Dendritic cell treated with granulocyte-macrophage colony-stimulating factor and Interleukin-4, amounts not matched to agents 40 ng/mL and 50 ng/mL, for 4 days (primary cell): ENCODE data around the gene ADGRB3.
"Not testable (repeated sequence)": the region's sequence is repeated elsewhere in the genome, so short reads cannot be mapped to it uniquely, and the experiment has no call there.

Source experiments
- H3K27ac Mint-ChIP-seq: one replicate; pipeline ENCODE4 v1.8.0; 2022; ENCODE audit warnings: mild to moderate bottlenecking, mixed read lengths
- H3K27me3 Mint-ChIP-seq: one replicate; pipeline ENCODE4 v1.8.0; 2022; ENCODE audit warnings: mild to moderate bottlenecking, mixed read lengths
- H3K36me3 Mint-ChIP-seq: one replicate; pipeline ENCODE4 v1.8.0; 2022; ENCODE audit warnings: low read depth, mixed read lengths
- H3K4me1 Mint-ChIP-seq: one replicate; pipeline ENCODE4 v1.8.0; 2022; ENCODE audit warnings: low read depth, mixed read lengths
- H3K4me3 Mint-ChIP-seq: one replicate; pipeline ENCODE4 v1.8.0; 2022; ENCODE audit warnings: mild to moderate bottlenecking, moderate library complexity, mixed read lengths
- H3K9me3 Mint-ChIP-seq: one replicate; pipeline ENCODE4 v1.8.0; 2022; ENCODE audit warnings: mixed read lengths
- intact Hi-C: fragments of 100-400 bp; cut with micrococcal nuclease; formaldehyde crosslinking; loops from one replicate; pipeline ENCODE4 v1.15.0; 2022

ADGRB3 gene

GRCh38 chr6:69121461-69122406 is 486.7 kb downstream of the ADGRB3 start:
- H3K36me3 Mint-ChIP-seq, H3K4me3 Mint-ChIP-seq, H3K27me3 Mint-ChIP-seq, H3K4me1 Mint-ChIP-seq, intact Hi-C loops, H3K27ac Mint-ChIP-seq: not testable (repeated sequence)
- H3K9me3 Mint-ChIP-seq = peaks cover 32% of the 10 kb centered on the region

GRCh38 chr6:69122407-69122773 is 487.3 kb downstream of the ADGRB3 start:
- Mint-ChIP-seq H3K27me3 (no peaks in the 10 kb centered on the region), H3K27ac (no peak overlapping the region), H3K36me3 (no peaks in the 10 kb centered on the region), H3K9me3 (peaks cover 32% of the 10 kb centered on the region), H3K4me1 (no peaks in the 10 kb centered on the region), H3K4me3 (no peak overlapping the region)
- intact Hi-C loops = no loop called here

GRCh38 chr6:69128411-69128810 is 493.3 kb downstream of the ADGRB3 start:
- H3K27me3 Mint-ChIP-seq = no peaks in the 10 kb centered on the region
- H3K4me3 Mint-ChIP-seq = no peak overlapping the region
- H3K9me3 Mint-ChIP-seq = peaks cover 11% of the 10 kb centered on the region
- no peak overlapping the region for H3K27ac Mint-ChIP-seq
- intact Hi-C loops = no loop called here
- H3K36me3 Mint-ChIP-seq = no peaks in the 10 kb centered on the region
- no peaks in the 10 kb centered on the region for H3K4me1 Mint-ChIP-seq

DNA sequence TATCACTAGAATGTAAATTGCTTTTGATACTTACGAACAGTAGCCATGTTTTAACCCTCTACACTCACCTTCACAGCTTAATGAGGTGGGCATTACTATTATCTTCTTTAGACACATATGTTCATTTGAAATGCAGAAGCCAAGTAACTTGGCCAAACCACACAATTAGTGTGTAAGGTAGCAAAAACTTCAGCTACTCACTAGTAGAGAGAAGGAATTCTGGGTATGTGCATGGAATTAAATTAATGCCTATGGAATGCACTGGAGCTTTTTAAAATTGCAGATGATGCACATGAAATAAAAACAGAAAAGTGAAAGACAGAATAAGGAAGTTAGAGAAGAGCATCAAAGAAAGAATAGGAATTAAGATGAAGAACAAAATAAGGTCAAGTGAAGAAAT is 494.0 kb downstream of the ADGRB3 start:
- no peaks in the 10 kb centered on the region for H3K27me3 Mint-ChIP-seq
- H3K36me3 Mint-ChIP-seq = no peaks in the 10 kb centered on the region
- H3K4me1 Mint-ChIP-seq = no peaks in the 10 kb centered on the region
- peaks cover 18% of the 10 kb centered on the region for H3K9me3 Mint-ChIP-seq
- no peak overlapping the region for H3K4me3 Mint-ChIP-seq
- intact Hi-C loops = no loop called here
- H3K27ac Mint-ChIP-seq = no peak overlapping the region

DNA sequence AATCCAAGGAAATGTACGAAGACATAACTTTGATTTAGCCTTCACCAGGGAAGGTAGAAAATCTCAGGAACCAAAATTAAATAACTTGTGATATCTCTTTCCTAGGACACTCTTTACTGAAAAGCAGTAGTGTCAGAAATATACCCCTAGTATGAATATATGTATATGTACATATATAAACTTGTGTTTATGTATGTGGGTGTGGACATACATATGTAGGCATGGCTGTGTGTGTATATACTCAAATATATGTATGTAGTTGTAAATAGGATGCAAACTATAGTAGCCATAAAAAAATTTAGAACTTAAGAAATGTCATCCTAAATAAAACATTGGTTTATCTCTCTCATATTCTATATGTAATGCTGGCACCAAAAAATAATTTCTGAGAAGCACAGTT is 500.8 kb downstream of the ADGRB3 start:
- Mint-ChIP-seq H3K36me3 (no peaks in the 10 kb centered on the region), H3K9me3 (peaks cover 22% of the 10 kb centered on the region), H3K27ac (no peak overlapping the region), H3K4me3 (no peak overlapping the region), H3K27me3 (no peaks in the 10 kb centered on the region), H3K4me1 (no peaks in the 10 kb centered on the region)
- intact Hi-C loops = no loop called here

DNA sequence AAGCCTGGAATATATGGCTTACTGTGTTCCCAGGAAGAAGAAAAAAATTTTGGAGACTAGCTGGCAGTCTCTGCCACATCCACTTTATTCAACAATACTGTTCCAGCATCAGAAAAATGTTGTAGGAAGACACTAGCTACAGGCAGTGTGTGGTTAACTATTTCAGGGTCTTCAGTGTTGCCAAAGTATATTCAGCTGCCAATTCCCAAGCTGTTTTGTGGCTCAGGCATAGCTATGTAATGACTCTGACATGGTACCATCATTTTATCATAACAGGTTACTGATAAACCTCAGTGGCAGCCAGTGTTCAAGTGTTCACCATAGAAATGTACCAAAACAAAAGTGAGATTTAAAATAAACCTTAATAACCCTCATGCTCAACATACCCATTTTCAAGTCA is 503.1 kb downstream of the ADGRB3 start:
- Mint-ChIP-seq H3K36me3 (no peaks in the 10 kb centered on the region), H3K27ac (no peak overlapping the region), H3K4me1 (no peaks in the 10 kb centered on the region), H3K27me3 (no peaks in the 10 kb centered on the region), H3K4me3 (no peak overlapping the region), H3K9me3 (peaks cover 21% of the 10 kb centered on the region)
- intact Hi-C loops = no loop called here

DNA sequence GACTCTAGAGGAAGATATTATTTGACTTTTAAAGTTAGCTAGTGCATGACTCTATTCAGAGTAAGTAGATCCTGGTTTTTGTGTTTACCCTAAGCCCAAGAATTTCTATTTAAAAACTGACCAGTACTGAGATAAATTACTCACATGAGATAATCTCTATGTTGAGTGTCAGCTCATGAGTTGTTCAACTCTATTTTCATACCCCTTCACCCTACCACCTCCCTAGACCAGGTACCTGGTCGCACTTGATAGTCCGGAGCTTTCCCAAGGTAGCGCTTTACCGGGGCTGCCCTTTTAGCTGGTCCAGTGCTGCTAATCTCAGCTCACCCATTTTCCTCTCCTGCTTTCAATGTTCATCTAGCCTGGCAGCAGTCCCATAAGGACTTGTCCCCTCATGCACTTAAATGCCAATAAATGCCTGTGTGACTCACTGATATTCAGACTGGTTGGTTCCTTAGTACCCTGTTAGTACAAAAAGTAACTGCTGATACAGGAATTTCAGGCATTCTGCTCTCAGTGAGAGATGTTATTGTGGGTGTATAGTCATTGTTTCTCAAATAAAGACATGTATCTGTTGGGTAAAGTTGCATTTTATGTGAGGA is 503.9 kb downstream of the ADGRB3 start:
- Mint-ChIP-seq H3K4me3 (no peak overlapping the region), H3K27me3 (no peaks in the 10 kb centered on the region), H3K9me3 (peaks cover 19% of the 10 kb centered on the region), H3K27ac (no peak overlapping the region), H3K4me1 (no peaks in the 10 kb centered on the region), H3K36me3 (no peaks in the 10 kb centered on the region)
- intact Hi-C loops = no loop called here

- Mint-ChIP-seq H3K4me1 (no peaks in the 10 kb centered on the region), H3K27ac (no peak overlapping the region), H3K36me3 (no peaks in the 10 kb centered on the region), H3K9me3 (peaks cover 59% of the 10 kb centered on the region), H3K4me3 (no peak overlapping the region), H3K27me3 (no peaks in the 10 kb centered on the region)
- intact Hi-C loops = no loop called here
Observed at GRCh38 chr6:69145062-69145461, 510.0 kb downstream of the ADGRB3 start.

- H3K27ac Mint-ChIP-seq = no peak overlapping the region
- no peak overlapping the region for H3K4me3 Mint-ChIP-seq
- H3K36me3 Mint-ChIP-seq = no peaks in the 10 kb centered on the region
- H3K9me3 Mint-ChIP-seq = peaks cover 53% of the 10 kb centered on the region
- intact Hi-C loops = no loop called here
- no peaks in the 10 kb centered on the region for H3K27me3 Mint-ChIP-seq
- no peaks in the 10 kb centered on the region for H3K4me1 Mint-ChIP-seq
Observed at GRCh38 chr6:69146385-69146784, 511.3 kb downstream of the ADGRB3 start.

GRCh38 chr6:69155467-69155866 is 520.4 kb downstream of the ADGRB3 start:
- intact Hi-C loops = no loop called here
- Mint-ChIP-seq H3K9me3 (peaks cover 11% of the 10 kb centered on the region), H3K27ac (no peak overlapping the region), H3K27me3 (no peaks in the 10 kb centered on the region), H3K4me1 (no peaks in the 10 kb centered on the region), H3K4me3 (no peak overlapping the region), H3K36me3 (no peaks in the 10 kb centered on the region)

GRCh38 chr6:69162811-69163210 is 527.7 kb downstream of the ADGRB3 start:
- Mint-ChIP-seq H3K27me3 (no peaks in the 10 kb centered on the region), H3K4me3 (no peak overlapping the region), H3K36me3 (no peaks in the 10 kb centered on the region), H3K9me3 (no peaks in the 10 kb centered on the region), H3K4me1 (no peaks in the 10 kb centered on the region), H3K27ac (no peak overlapping the region)
- intact Hi-C loops = no loop called here

DNA sequence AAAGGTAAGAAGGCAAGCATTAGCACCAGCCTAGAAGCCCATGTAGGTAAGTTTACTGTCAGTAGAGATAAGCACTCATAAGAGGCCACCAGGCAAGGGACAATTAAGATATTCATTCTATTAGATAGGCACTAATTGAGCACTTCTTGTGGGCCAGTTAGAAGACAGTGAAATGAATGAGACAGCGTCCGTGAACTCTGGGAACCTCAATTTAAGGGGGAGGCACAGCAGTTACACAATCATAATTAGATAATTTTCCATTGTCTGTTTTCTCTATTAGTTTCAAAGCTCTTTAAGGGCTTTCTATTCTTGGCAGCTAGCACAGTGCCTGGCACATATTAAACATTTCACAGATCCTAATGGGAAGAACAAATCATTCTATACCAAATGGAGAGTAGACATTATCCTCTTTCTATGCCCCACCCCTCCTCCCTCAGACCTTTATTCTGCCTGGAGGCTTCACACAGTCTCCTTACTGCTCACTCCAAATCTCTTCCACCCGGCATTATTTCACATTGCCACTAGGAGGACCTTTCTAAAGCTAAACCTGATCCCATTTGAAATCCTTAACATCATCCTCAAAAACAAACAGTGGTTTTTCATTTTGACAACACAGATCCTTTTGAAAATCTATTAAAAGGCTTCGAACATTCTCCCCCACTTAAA is 529.6 kb downstream of the ADGRB3 start:
- Mint-ChIP-seq H3K27ac (no peak overlapping the region), H3K9me3 (no peaks in the 10 kb centered on the region), H3K27me3 (no peaks in the 10 kb centered on the region), H3K4me3 (no peak overlapping the region), H3K4me1 (no peaks in the 10 kb centered on the region), H3K36me3 (no peaks in the 10 kb centered on the region)
- intact Hi-C loops = no loop called here

- Mint-ChIP-seq H3K36me3 (no peaks in the 10 kb centered on the region), H3K9me3 (peaks cover 11% of the 10 kb centered on the region), H3K4me1 (no peaks in the 10 kb centered on the region), H3K27me3 (no peaks in the 10 kb centered on the region), H3K4me3 (no peak overlapping the region), H3K27ac (no peak overlapping the region)
- intact Hi-C loops = no loop called here
Observed at GRCh38 chr6:69179681-69180080, 544.6 kb downstream of the ADGRB3 start.

DNA sequence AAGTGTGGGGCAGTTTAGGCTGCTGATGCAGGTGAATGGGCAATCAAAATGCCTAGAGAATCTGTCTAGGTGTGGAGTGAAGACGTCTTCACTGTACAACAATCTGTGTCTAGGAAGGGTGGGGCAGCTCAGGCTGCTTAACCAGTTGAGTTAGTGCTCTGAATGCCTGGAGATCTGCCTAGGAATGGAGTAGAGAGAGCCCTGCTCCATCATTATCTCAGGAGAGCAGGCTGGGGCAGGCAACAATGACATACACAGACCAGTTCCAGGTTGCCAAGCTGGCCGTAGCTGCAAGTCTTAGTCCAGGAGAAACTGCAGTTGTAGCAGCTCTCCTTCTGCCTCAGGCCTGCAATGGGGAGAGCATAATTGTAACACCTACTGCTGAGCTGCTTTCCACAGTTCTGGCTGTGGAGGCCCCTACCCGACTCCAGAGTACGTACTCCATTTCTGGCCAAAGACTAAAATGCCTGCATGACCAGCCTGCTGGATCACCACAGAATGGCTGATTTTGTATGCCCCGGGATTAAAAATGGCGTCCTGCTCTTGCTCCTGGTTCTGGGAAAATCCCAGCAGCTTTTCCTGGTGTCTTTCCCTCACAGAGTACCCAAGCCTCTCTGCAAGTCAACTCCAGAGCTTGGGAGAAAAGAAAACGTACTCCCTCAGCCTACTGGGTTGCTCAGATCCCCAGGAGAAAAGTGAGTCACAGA is 545.4 kb downstream of the ADGRB3 start:
- Mint-ChIP-seq H3K27me3 (no peaks in the 10 kb centered on the region), H3K9me3 (peaks cover 11% of the 10 kb centered on the region), H3K36me3 (no peaks in the 10 kb centered on the region), H3K4me3 (no peak overlapping the region), H3K27ac (no peak overlapping the region), H3K4me1 (no peaks in the 10 kb centered on the region)
- intact Hi-C loops = no loop called here
